ENCODE results near the gene SLC39A3. TPM values are rescaled to one million over a fixed set of nuclear protein-coding genes. Genes with fewer than 3 reads are reported as not detected.

The SLC39A3 gene
- total and polyA plus RNA-seq, 12 donors = 25.1 to 75.8 (median 41.8) TPM

DNA sequence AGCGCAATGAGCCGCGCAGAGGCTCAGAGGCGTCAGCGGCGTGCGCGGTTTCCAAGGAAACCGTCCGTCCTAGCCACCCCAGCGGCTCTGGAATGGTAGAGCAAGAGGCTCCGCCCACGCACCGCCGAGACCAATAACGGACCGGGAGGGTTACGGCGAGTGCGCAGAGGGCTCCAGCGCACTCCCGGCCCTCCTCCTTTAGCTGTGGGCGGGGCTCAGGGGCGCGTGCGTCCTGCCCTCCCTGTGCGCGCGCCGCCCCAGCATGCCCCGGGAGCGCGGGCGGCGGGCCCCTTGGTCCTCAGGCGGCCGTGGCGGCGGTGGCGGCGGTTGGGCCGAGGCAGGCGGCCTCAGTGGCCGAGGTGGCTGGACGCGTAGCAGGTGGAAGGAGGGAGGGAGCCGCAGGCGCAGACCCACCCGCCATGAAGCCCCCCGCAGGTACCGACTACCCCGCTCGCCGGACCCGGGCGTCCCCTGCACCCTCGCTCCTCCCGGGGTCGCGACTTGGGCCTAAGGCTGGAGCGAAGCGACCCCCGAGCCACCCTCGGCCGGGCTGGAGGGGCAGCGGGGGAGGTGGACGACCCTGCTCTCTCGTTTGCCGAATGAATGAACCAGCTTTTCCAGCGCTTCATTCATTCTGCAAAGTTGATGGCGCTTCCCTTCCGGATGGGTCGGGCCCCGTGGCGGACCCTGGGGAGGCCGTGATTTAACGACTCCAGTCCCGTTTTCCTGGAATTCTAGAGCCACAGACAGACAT, 45.6 kb upstream of the SLC39A3 start, which contains the start of gene THOP1:
Gene THOP1 (plus strand): TSS at position 260 of the 754 bp plus-strand sequence. CDS start 160 bp downstream, at position 420.
- H3K27me3 ChIP-seq = no peaks in the 10 kb centered on the region
- peak; percentile 98 to 100 (median 99) for DNase-seq
- no peaks in the 10 kb centered on the region for H3K36me3 ChIP-seq (replicated peaks in 1 of 2)
- intact Hi-C loops (cut with DNase I) = no loop called here
- peak within 1 kb of the TSS; percentile 47 to 93 (median 58) for H3K4me3 ChIP-seq
- H3K4me1 ChIP-seq (replicated peaks in 1 of 2) = peaks cover 31 to 48% of the 10 kb centered on the region in 2 donors
- WGBS, 4 donors = 0 to 1% (median 0%) methylated on average over 12 to 78 of the region's 78 CpGs
- no peaks in the 10 kb centered on the region for H3K9me3 ChIP-seq (replicated peaks in 1 of 3)
- H3K27ac ChIP-seq = peak within 1 kb of the TSS; percentile 16 to 91 (median 70)
- TF ChIP-seq, protein P1, sequence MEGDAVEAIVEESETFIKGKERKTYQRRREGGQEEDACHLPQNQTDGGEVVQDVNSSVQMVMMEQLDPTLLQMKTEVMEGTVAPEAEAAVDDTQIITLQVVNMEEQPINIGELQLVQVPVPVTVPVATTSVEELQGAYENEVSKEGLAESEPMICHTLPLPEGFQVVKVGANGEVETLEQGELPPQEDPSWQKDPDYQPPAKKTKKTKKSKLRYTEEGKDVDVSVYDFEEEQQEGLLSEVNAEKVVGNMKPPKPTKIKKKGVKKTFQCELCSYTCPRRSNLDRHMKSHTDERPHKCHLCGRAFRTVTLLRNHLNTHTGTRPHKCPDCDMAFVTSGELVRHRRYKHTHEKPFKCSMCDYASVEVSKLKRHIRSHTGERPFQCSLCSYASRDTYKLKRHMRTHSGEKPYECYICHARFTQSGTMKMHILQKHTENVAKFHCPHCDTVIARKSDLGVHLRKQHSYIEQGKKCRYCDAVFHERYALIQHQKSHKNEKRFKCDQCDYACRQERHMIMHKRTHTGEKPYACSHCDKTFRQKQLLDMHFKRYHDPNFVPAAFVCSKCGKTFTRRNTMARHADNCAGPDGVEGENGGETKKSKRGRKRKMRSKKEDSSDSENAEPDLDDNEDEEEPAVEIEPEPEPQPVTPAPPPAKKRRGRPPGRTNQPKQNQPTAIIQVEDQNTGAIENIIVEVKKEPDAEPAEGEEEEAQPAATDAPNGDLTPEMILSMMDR (IDR thresholded peaks at IDR 0.05) = no peak
- TF ChIP-seq POLR2A (IDR thresholded peaks at IDR 0.05) = peak; percentile 72 to 79

DNA sequence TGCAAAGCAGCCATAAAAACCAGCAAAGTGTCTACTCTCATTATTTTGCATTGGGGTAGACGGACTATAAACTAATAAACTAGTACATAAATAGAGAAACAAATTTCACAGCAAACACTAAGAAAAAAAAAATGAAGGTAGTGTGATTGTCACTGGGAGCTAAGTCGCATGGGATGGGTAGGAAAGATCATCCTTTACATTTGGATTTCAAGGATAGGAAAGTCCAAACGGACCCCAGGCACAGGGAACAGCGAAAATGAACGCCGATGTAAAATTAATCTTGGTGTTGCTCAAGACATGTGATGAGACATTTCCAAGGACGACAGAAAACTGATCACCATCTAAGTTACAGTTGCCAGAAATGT, 43.9 kb upstream of the SLC39A3 start:
- intact Hi-C loops (cut with DNase I) = no loop called here
- peak in 1 of 7 donors; percentile 24 for DNase-seq
- Histone ChIP-seq H3K4me3 (peak overlapping the region in 1 of 4 donors; percentile 30), H3K27ac (peak overlapping the region; percentile 69 to 91 (median 84)), H3K36me3 (replicated peaks in 1 of 2) (no peaks in the 10 kb centered on the region), H3K4me1 (replicated peaks in 1 of 2) (peaks cover 31 to 60% of the 10 kb centered on the region in 2 donors), H3K27me3 (no peaks in the 10 kb centered on the region), H3K9me3 (replicated peaks in 1 of 3) (no peaks in the 10 kb centered on the region)
- 32 to 45% (median 41%) methylated on average over 7 of the region's 7 CpGs for WGBS, 4 donors
- TF ChIP-seq, protein P1 (IDR thresholded peaks at IDR 0.05) = no peak
- TF ChIP-seq POLR2A (IDR thresholded peaks at IDR 0.05) = no peak

DNA sequence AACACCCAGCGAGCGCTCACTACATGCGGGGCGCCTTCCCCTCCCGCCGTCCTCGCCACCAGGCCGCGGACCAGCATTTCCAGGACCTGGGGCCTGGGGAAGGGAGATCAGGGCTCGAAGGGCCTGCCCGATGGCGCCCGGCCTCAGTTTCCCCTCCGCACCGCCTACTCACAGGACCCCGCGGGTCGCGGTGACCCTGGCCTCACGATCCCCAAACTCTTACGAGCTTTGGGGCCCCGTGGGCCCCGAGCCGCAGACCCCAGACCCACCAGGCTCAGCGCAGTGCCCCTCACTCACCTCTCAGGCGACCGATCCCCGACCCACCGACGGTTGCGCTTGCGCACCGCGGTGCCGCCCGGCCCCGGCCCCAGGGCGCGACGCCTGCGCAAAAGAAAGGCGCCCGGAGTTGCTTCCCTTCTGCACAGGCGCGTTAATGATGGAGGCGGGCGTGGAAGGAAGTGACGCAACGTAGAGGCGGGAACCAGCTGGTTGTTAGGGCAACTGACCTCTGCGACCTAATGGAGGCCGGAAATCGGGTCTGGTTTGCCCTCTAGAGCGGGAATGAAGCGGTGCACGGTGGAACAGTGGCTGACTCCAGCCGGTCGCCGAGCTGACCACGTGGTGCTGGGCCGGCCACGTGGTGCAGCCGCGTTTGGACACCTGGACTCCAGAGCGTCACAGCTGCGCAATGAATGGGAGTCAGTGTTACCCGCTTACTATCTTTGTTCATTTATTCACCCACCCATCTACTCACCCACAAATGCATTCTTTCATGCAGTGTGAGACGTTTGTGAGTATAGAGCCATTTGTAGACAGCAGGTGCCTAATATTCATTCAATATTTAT, 43.3 kb upstream of the SLC39A3 start, which contains the start of gene SGTA:
Gene SGTA (minus strand): TSS at position 338 of the 845 bp plus-strand sequence. CDS start 14,205 bp downstream, outside the sequence.
- Histone ChIP-seq H3K27ac (peak within 1 kb of the TSS; percentile 69 to 91 (median 85)), H3K4me1 (replicated peaks in 1 of 2) (peaks cover 31 to 60% of the 10 kb centered on the region in 2 donors)
- intact Hi-C loops (cut with DNase I) = no loop called here

More for the DNA sequence above, 43.3 kb upstream of the SLC39A3 start, which contains the start of gene SGTA:
- peak; percentile 97 to 100 (median 99) for DNase-seq
- no peaks in the 10 kb centered on the region for H3K27me3 ChIP-seq
- H3K36me3 ChIP-seq (replicated peaks in 1 of 2) = no peaks in the 10 kb centered on the region
- TF ChIP-seq POLR2A (IDR thresholded peaks at IDR 0.05) = peak; percentile 61 to 76
- TF ChIP-seq, protein P1 (IDR thresholded peaks at IDR 0.05) = peak in 5 of 6 experiments; percentile 37 to 66 (median 54)
- H3K4me3 ChIP-seq = peak within 1 kb of the TSS; percentile 37 to 96 (median 76)
- H3K9me3 ChIP-seq (replicated peaks in 1 of 3) = no peaks in the 10 kb centered on the region
- 0% methylated on average over 7 to 68 of the region's 68 CpGs for WGBS, 4 donors

All from adrenal gland (tissue), 12 donors.